SK-N-SH (cell line): ENCODE results near the gene FAM120A. TPM values are rescaled to one million over a fixed set of nuclear protein-coding genes. Genes with fewer than 3 reads are reported as not detected.

Experiments used
- CTCF ChIA-PET: fragments of 300-600, 350-600 bp; formaldehyde crosslinking; extraction: SDS; loops from one replicate; lab custom pipeline; 2021; lab: Yijun Ruan, JAX
- POLR2A ChIA-PET: fragments of 350-600 bp; sonication (Branson Sonifier 250); formaldehyde crosslinking; extraction: SDS; loops from one replicate; lab custom pipeline; 2020; ENCODE audit warnings: antibody characterized with exemption, inconsistent platforms; lab: Yijun Ruan, JAX
- DNase-seq: peaks from one replicate; pipeline ENCODE4 v3.0.0; 2012
- H2AFZ ChIP-seq: fragments of 200-600 bp; sonication (generic); 2 replicates; pipeline ENCODE4 v1.8.1; 2016; ENCODE audit warnings: antibody characterized with exemption, mild to moderate bottlenecking, low read depth
- H3F3A ChIP-seq: fragments of 200-600 bp; sonication (generic); replicated peaks from 2 replicates; pipeline ENCODE3; 2016; ENCODE audit warnings: antibody characterized with exemption, mild to moderate bottlenecking; ENCODE audit not compliant: insufficient read depth
- H3K27ac ChIP-seq, 2 experiments: fragments of 200-500 bp in 1 of 2; fragments of 200-600 bp in 1 of 2; sonication (Bioruptor generic) in 1 of 2; sonication (generic), shearing (Covaris generic) in 1 of 2; 2 replicates each; pipeline versions ENCODE4 v1.5.1 to v1.6.1; 2014 to 2016; ENCODE audit warnings: low read depth in 2 of 2, inconsistent platforms in 1 of 2, low read length in 1 of 2, mild to moderate bottlenecking in 1 of 2, mixed read lengths in 1 of 2
- H3K27me3 ChIP-seq: fragments of 200-600 bp; sonication (generic), shearing (Covaris generic); 2 replicates; pipeline ENCODE4 v1.6.1; 2016; ENCODE audit warnings: mixed run types; ENCODE audit not compliant: insufficient read depth
- H3K36me3 ChIP-seq, 2 experiments: fragments of 200-500 bp in 1 of 2; fragments of 200-600 bp in 1 of 2; sonication (Bioruptor generic) in 1 of 2; sonication (generic) in 1 of 2; replicated peaks in 1 of 2; 2 replicates each; pipeline versions ENCODE3 to v1.5.1; 2014 to 2016; ENCODE audit warnings: low read length in 1 of 2, mild to moderate bottlenecking in 1 of 2; ENCODE audit not compliant: insufficient read depth in 2 of 2, control insufficient read depth in 1 of 2
- H3K4me1 ChIP-seq, 2 experiments: fragments of 200-500 bp in 1 of 2; fragments of 200-600 bp in 1 of 2; sonication (Bioruptor generic) in 1 of 2; sonication (generic), shearing (Covaris generic) in 1 of 2; 2 replicates each; pipeline versions ENCODE4 v1.5.1 to v1.6.1; 2014 to 2016; ENCODE audit warnings: low read depth in 1 of 2, low read length in 1 of 2, mixed run types in 1 of 2; ENCODE audit not compliant: insufficient read depth in 2 of 2, control insufficient read depth in 1 of 2
- H3K4me2 ChIP-seq: fragments of 200-600 bp; sonication (generic), shearing (Covaris generic); 2 replicates; pipeline ENCODE4 v1.6.1; 2017; ENCODE audit warnings: mixed run types
- H3K4me3 ChIP-seq, 2 experiments: fragments of 200-500 bp in 1 of 2; fragments of 200-600 bp in 1 of 2; sonication (Bioruptor generic) in 1 of 2; sonication (generic), shearing (Covaris generic) in 1 of 2; 2 replicates each; pipeline versions ENCODE4 v1.5.1 to v1.8.1; 2014 to 2016; ENCODE audit warnings: low read depth in 2 of 2, inconsistent platforms in 1 of 2, low read length in 1 of 2, mild to moderate bottlenecking in 1 of 2, mixed read lengths in 1 of 2, moderate library complexity in 1 of 2
- H3K79me2 ChIP-seq: fragments of 200-600 bp; sonication (generic); 2 replicates; pipeline ENCODE4 v1.8.1; 2017; ENCODE audit warnings: mild to moderate bottlenecking; ENCODE audit not compliant: insufficient read depth
- H3K9ac ChIP-seq: fragments of 200-600 bp; sonication (generic); 2 replicates; pipeline ENCODE4 v1.6.1; 2017; ENCODE audit warnings: mixed run types
- H3K9me2 ChIP-seq: fragments of 200-600 bp; sonication (generic); 2 replicates; pipeline ENCODE4 v1.6.1; 2017; ENCODE audit warnings: mixed run types
- H3K9me3 ChIP-seq: fragments of 200-600 bp; sonication (generic); 2 replicates; pipeline ENCODE4 v1.6.1; 2017; ENCODE audit warnings: mixed run types, mild to moderate bottlenecking, moderate library complexity
- H4K20me1 ChIP-seq: fragments of 200-600 bp; sonication (generic); 2 replicates; pipeline ENCODE4 v1.6.1; 2017; ENCODE audit warnings: mild to moderate bottlenecking, mixed run types; ENCODE audit not compliant: insufficient read depth
- CHD2 ChIP-seq: fragments of 150-350 bp; IDR thresholded peaks from 2 replicates; pipeline ENCODE4 v1.6.1; 2018; ENCODE audit warnings: low read length; ENCODE audit not compliant: partially characterized antibody
- EP300 ChIP-seq, 2 experiments: IDR thresholded peaks; 2 replicates each; pipeline versions ENCODE4 v1.4.0 to v1.6.1; 2012; ENCODE audit warnings: borderline replicate concordance in 1 of 2, low read depth in 1 of 2, low read length in 1 of 2
- FOSL2 ChIP-seq: IDR thresholded peaks from 2 replicates; pipeline ENCODE4 v1.4.0; 2012; ENCODE audit warnings: low read depth, mild to moderate bottlenecking, moderate library complexity, borderline replicate concordance
- FOXJ3 ChIP-seq: sonication (generic); formaldehyde crosslinking; IDR thresholded peaks from 2 replicates; pipeline ENCODE4 v1.5.1; 2020; ENCODE audit warnings: mild to moderate bottlenecking, missing genetic modification reagents
- FOXM1 ChIP-seq: IDR thresholded peaks from 2 replicates; pipeline ENCODE4 v1.4.0; 2012; ENCODE audit warnings: low read depth, mild to moderate bottlenecking
- GABPA ChIP-seq: IDR thresholded peaks from 2 replicates; pipeline ENCODE4 v1.4.0; 2012; ENCODE audit warnings: low read depth, mild to moderate bottlenecking
- GATA2 ChIP-seq: sonication (generic); formaldehyde crosslinking; IDR thresholded peaks from 2 replicates; pipeline ENCODE4 v1.5.0; 2020; ENCODE audit warnings: mild to moderate bottlenecking, missing genetic modification reagents
- JUND ChIP-seq: IDR thresholded peaks from 2 replicates; pipeline ENCODE4 v1.4.0; 2012
- MXI1 ChIP-seq: IDR thresholded peaks from 2 replicates; pipeline ENCODE4 v1.6.1; 2012; ENCODE audit warnings: mild to moderate bottlenecking, low read depth, low read length, improper control_type of control experiment
- SMC3 ChIP-seq: IDR thresholded peaks from 2 replicates; pipeline ENCODE4 v1.6.1; 2012; ENCODE audit warnings: low read depth, low read length, improper control_type of control experiment
- TAF1 ChIP-seq: IDR thresholded peaks from 2 replicates; pipeline ENCODE4 v1.6.1; 2012; ENCODE audit warnings: low read depth, mild to moderate bottlenecking, low read length, moderate library complexity, borderline replicate concordance
- TCF12 ChIP-seq: IDR thresholded peaks from 2 replicates; pipeline ENCODE4 v1.4.0; 2012
- TEAD4 ChIP-seq: IDR thresholded peaks from 2 replicates; pipeline ENCODE4 v1.4.0; 2012; ENCODE audit warnings: mild to moderate bottlenecking, borderline replicate concordance; ENCODE audit not compliant: insufficient read depth
- WGBS: methylation state at CpG from one replicate; pipeline ENCODE4 v1.1.6; 2017; ENCODE audit warnings: low lambda C conversion rate; 5-methylcytosine and 5-hydroxymethylcytosine counted together
- polyA plus RNA-seq, 3 experiments: library from polyadenylated mRNA; depleted of rRNA; stranded (reverse); fragments of >200 nt; gene quantifications; 2 replicates each; pipeline ENCODE4 v1.2.3, GENCODE V29; 2012
- TF ChIP-seq, protein P1 (sequence below): IDR thresholded peaks from 2 replicates; pipeline ENCODE4 v1.4.0; 2012; ENCODE audit warnings: low read depth
- TF ChIP-seq, protein P2 (sequence below): IDR thresholded peaks from 2 replicates; pipeline ENCODE4; 2012
- TF ChIP-seq, protein P3 (sequence below): fragments of 150-350 bp; IDR thresholded peaks from 2 replicates; pipeline ENCODE4 v1.6.1; 2017; ENCODE audit warnings: antibody characterized with exemption, low read length, low read depth, borderline replicate concordance
- TF ChIP-seq, protein P4 (sequence below): IDR thresholded peaks from 2 replicates; pipeline ENCODE4 v1.4.0; 2012; ENCODE audit warnings: low read depth, borderline replicate concordance

Gene FAM120A
- polyA plus RNA-seq, 1 of the 3 experiments (the other 2 are of a cell fraction), result 58.6 TPM

GRCh38 chr9:93586290-93587057, 135.0 kb downstream of the FAM120A start:
- peaks cover 83% of the 10 kb centered on the region for H3K79me2 ChIP-seq
- no peaks in the 10 kb centered on the region for H3K9me2 ChIP-seq
- TF ChIP-seq GABPA, result no peak
- no peak for TF ChIP-seq EP300 (IDR thresholded peaks at IDR 0.05; ENCODE audit: borderline replicate concordance in 1 of 2, low read depth in 1 of 2, low read length in 1 of 2)
- TF ChIP-seq, protein P1, sequence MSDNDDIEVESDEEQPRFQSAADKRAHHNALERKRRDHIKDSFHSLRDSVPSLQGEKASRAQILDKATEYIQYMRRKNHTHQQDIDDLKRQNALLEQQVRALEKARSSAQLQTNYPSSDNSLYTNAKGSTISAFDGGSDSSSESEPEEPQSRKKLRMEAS, result no peak
- no peak for TF ChIP-seq JUND
- no peak for TF ChIP-seq TAF1
- TF ChIP-seq MXI1, result no peak
- TF ChIP-seq, protein P2, sequence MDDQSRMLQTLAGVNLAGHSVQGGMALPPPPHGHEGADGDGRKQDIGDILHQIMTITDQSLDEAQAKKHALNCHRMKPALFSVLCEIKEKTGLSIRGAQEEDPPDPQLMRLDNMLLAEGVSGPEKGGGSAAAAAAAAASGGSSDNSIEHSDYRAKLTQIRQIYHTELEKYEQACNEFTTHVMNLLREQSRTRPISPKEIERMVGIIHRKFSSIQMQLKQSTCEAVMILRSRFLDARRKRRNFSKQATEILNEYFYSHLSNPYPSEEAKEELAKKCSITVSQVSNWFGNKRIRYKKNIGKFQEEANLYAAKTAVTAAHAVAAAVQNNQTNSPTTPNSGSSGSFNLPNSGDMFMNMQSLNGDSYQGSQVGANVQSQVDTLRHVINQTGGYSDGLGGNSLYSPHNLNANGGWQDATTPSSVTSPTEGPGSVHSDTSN, result no peak
- TF ChIP-seq SMC3, result no peak
- no peak for TF ChIP-seq GATA2 (CRISPR knock-in tag)
- TF ChIP-seq FOXM1, result no peak
- no peak for TF ChIP-seq FOXJ3 (CRISPR knock-in tag)
- no peak for TF ChIP-seq TEAD4
- no peak overlapping the region for H3K9ac ChIP-seq
- peaks cover 73% of the 10 kb centered on the region for H4K20me1 ChIP-seq
- H3K4me3 ChIP-seq, result no peak overlapping the region
- 91% methylated on average over 4 of the region's 13 CpGs for WGBS
- H3K27me3 ChIP-seq, result no peaks in the 10 kb centered on the region
- no peak overlapping the region for H2AFZ ChIP-seq
- H3K27ac ChIP-seq, result no peak overlapping the region
- no peaks in the 10 kb centered on the region for H3K36me3 ChIP-seq
- DNase-seq, result no peak
- H3K9me3 ChIP-seq, result 0 out of 2 replicates have a peak, but pooled peaks cover 5% of the 10 kb centered on the region
- ChIA-PET CTCF (interaction anchor here (1.0 kb wide), 1 partner anchor 20 kb away, joined by 6 read pairs; no protein-coding TSS in a partner anchor), POLR2A (no interaction called here)
- peaks cover 0 to 36% of the 10 kb centered on the region in 2 experiments; a peak in 1 of 4 replicates for H3K4me1 ChIP-seq
- H3K4me2 ChIP-seq, result no peak overlapping the region
- no peaks in the 10 kb centered on the region for H3F3A ChIP-seq

DNA sequence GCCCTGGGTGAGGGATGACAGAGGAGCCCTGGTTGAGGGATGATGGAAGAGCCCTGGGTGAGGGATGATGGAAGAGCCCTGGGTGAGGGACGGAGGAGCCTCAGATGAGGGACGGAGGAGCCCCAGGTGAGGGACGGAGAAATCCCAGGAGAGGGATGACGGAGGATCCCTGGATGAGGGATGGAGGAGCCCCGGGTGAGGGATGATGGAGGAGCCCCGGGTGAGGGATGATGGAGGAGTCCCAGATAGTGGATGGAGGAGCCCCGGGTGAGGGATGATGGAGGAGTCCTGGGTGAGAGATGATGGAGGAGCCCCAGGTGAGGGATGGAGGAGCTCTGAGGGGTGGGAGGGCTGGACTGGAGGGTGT, 135.8 kb downstream of the FAM120A start:
- Histone ChIP-seq H3K9ac (no peak overlapping the region), H3K4me2 (no peak overlapping the region), H3K9me2 (no peaks in the 10 kb centered on the region), H2AFZ (no peak overlapping the region), H3K4me1 (peaks cover 0 to 44% of the 10 kb centered on the region in 2 experiments; a peak in 1 of 4 replicates), H3K79me2 (peaks cover 83% of the 10 kb centered on the region), H3F3A (no peaks in the 10 kb centered on the region), H4K20me1 (peaks cover 66% of the 10 kb centered on the region), H3K27ac (no peak overlapping the region), H3K9me3 (0 out of 2 replicates have a peak, but pooled peaks cover 5% of the 10 kb centered on the region), H3K4me3 (no peak overlapping the region), H3K36me3 (no peaks in the 10 kb centered on the region), H3K27me3 (no peaks in the 10 kb centered on the region)
- TF ChIP-seq SMC3 (no peak), GABPA (no peak), CHD2 (no peak), TCF12 (no peak), FOSL2 (no peak)
- TF ChIP-seq, protein P3, sequence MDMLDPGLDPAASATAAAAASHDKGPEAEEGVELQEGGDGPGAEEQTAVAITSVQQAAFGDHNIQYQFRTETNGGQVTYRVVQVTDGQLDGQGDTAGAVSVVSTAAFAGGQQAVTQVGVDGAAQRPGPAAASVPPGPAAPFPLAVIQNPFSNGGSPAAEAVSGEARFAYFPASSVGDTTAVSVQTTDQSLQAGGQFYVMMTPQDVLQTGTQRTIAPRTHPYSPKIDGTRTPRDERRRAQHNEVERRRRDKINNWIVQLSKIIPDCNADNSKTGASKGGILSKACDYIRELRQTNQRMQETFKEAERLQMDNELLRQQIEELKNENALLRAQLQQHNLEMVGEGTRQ, result no peak
- TF ChIP-seq, protein P4, sequence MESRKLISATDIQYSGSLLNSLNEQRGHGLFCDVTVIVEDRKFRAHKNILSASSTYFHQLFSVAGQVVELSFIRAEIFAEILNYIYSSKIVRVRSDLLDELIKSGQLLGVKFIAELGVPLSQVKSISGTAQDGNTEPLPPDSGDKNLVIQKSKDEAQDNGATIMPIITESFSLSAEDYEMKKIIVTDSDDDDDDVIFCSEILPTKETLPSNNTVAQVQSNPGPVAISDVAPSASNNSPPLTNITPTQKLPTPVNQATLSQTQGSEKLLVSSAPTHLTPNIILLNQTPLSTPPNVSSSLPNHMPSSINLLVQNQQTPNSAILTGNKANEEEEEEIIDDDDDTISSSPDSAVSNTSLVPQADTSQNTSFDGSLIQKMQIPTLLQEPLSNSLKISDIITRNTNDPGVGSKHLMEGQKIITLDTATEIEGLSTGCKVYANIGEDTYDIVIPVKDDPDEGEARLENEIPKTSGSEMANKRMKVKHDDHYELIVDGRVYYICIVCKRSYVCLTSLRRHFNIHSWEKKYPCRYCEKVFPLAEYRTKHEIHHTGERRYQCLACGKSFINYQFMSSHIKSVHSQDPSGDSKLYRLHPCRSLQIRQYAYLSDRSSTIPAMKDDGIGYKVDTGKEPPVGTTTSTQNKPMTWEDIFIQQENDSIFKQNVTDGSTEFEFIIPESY, result no peak
- CTCF ChIA-PET, result interaction anchor here (1.0 to 1.4 kb wide), 6 partner anchors 8 to 28 kb away, joined by 3 to 7 read pairs (median 5); no protein-coding TSS in a partner anchor
- DNase-seq, result no peak
- POLR2A ChIA-PET, result interaction anchor here (0.9 kb wide), 1 partner anchor 10 kb away, joined by 3 read pairs; no protein-coding TSS in a partner anchor
- WGBS, result 89% methylated on average over 7 of the region's 7 CpGs
